B cell (primary cell): ENCODE results near the gene EXOC7. TPM values are rescaled to one million over a fixed set of nuclear protein-coding genes. Genes with fewer than 3 reads are reported as not detected.

Source experiments
- ATAC-seq: fragments of 200-7000 bp; cut with Tn5 transposase; one replicate; pipeline ENCODE4 v1.10.0; 2021; ENCODE audit warnings: low read depth, mild to moderate bottlenecking, moderate number of reproducible peaks, moderate library complexity
- CTCF ChIA-PET: fragments of 350-600 bp; sonication (Branson Sonifier 250); formaldehyde crosslinking; loops from one replicate; lab custom pipeline; 2021; ENCODE audit warnings: antibody characterized with exemption, inconsistent platforms; lab: Charles Lee
- POLR2A ChIA-PET: fragments of 350-600 bp; sonication (Branson Sonifier 250); formaldehyde crosslinking; loops from one replicate; lab custom pipeline; 2021; ENCODE audit warnings: antibody characterized with exemption; lab: Charles Lee
- DNase-seq: peaks from one replicate; pipeline ENCODE4 v3.0.0; 2013
- H2AFZ ChIP-seq: 2 replicates; pipeline ENCODE4 v1.6.1; 2012; ENCODE audit warnings: mild to moderate bottlenecking, low read depth, low read length; ENCODE audit not compliant: insufficient read depth, poor library complexity, severe bottlenecking
- H3K27ac ChIP-seq, 2 donors: 1 replicate in 1 of 2; 2 replicates in 1 of 2; pipeline ENCODE4 v1.5.1; 2012 to 2013; ENCODE audit warnings: low read length in 2 of 2, mild to moderate bottlenecking in 2 of 2, moderate library complexity in 1 of 2
- H3K27me3 ChIP-seq, 4 experiments: fragments of 200-600 bp in 1 of 4; sonication (generic) in 1 of 4; replicated peaks in 1 of 4; 1 replicate in 2 of 4; 2 replicates in 2 of 4; pipeline versions ENCODE4 v1.6.1 to v1.7.0; 2013 to 2016; ENCODE audit warnings: low read length in 3 of 4, mild to moderate bottlenecking in 2 of 4, mixed read lengths in 1 of 4, moderate library complexity in 1 of 4; ENCODE audit not compliant: insufficient read depth in 4 of 4, control insufficient read depth in 3 of 4; ENCODE audit errors: control extremely low read depth in 1 of 4
- H3K36me3 ChIP-seq, 2 experiments: replicated peaks in 1 of 2; 1 replicate in 1 of 2; 2 replicates in 1 of 2; pipeline versions ENCODE4 v1.6.1 to v1.7.1; 2013; ENCODE audit warnings: low read length in 1 of 2; ENCODE audit not compliant: insufficient read depth in 2 of 2, control insufficient read depth in 1 of 2; ENCODE audit errors: control extremely low read depth in 1 of 2, extremely low read depth in 1 of 2
- H3K4me1 ChIP-seq, 2 donors: fragments of 200-600 bp in 1 of 2; sonication (generic) in 1 of 2; 1 replicate in 1 of 2; 2 replicates in 1 of 2; pipeline versions ENCODE4 v1.5.1 to v1.6.1; 2013 to 2017; ENCODE audit warnings: low read length in 2 of 2; ENCODE audit not compliant: control insufficient read depth in 2 of 2, insufficient read depth in 2 of 2
- H3K4me2 ChIP-seq: replicated peaks from 2 replicates; pipeline ENCODE3; 2012; ENCODE audit warnings: mild to moderate bottlenecking, low read depth, low read length; ENCODE audit not compliant: poor library complexity, severe bottlenecking
- H3K4me3 ChIP-seq, 5 experiments: fragments of 200-600 bp in 1 of 5; sonication (generic) in 1 of 5; 1 replicate in 3 of 5; 2 replicates in 2 of 5; pipeline versions ENCODE4 v1.5.1 to v1.7.0; 2011 to 2016; ENCODE audit warnings: low read length in 4 of 5, mild to moderate bottlenecking in 4 of 5, low read depth in 2 of 5, control low read depth in 1 of 5, moderate library complexity in 1 of 5; ENCODE audit not compliant: insufficient read depth in 1 of 5; ENCODE audit errors: control extremely low read depth in 1 of 5, extremely low read depth in 1 of 5
- H3K79me2 ChIP-seq: fragments of 200-600 bp; sonication (generic); one replicate; pipeline ENCODE4 v1.6.0; 2016; ENCODE audit warnings: low read length; ENCODE audit not compliant: control insufficient read depth, insufficient read depth
- H3K9ac ChIP-seq: fragments of 200-600 bp; sonication (generic); 2 replicates; pipeline ENCODE4 v1.6.1; 2017; ENCODE audit warnings: mild to moderate bottlenecking, low read length, moderate library complexity
- H3K9me3 ChIP-seq, 3 donors: one replicate each; pipeline versions ENCODE4 v1.6.1 to v1.7.1; 2013; ENCODE audit warnings: low read length in 2 of 3; ENCODE audit not compliant: control insufficient read depth in 2 of 3, insufficient read depth in 1 of 3; ENCODE audit errors: control extremely low read depth in 1 of 3
- H4K20me1 ChIP-seq: 2 replicates; pipeline ENCODE4 v1.6.0; 2012; ENCODE audit warnings: mild to moderate bottlenecking, low read length; ENCODE audit not compliant: insufficient read depth, control insufficient read depth, poor library complexity, severe bottlenecking
- H3K27ac Mint-ChIP-seq: one replicate; pipeline ENCODE4 v1.8.0; 2021; ENCODE audit warnings: mixed read lengths
- H3K27me3 Mint-ChIP-seq: one replicate; pipeline ENCODE4 v1.8.0; 2021; ENCODE audit warnings: mixed read lengths
- H3K4me1 Mint-ChIP-seq: one replicate; pipeline ENCODE4 v1.8.0; 2021; ENCODE audit warnings: mixed read lengths
- H3K4me3 Mint-ChIP-seq: one replicate; pipeline ENCODE4 v1.8.0; 2021; ENCODE audit warnings: mixed read lengths
- H3K9me3 Mint-ChIP-seq: one replicate; pipeline ENCODE4 v1.8.0; 2022; ENCODE audit warnings: mixed read lengths; ENCODE audit not compliant: insufficient read depth
- CTCF ChIP-seq: fragments of 200-600 bp; IDR thresholded peaks from one replicate; pipeline ENCODE4 v1.8.0; 2022; ENCODE audit warnings: antibody characterized with exemption, mild to moderate bottlenecking
- EZH2 ChIP-seq: IDR thresholded peaks from 2 replicates; pipeline ENCODE4 v1.6.1; 2012; ENCODE audit warnings: borderline replicate concordance, low read depth, mild to moderate bottlenecking, moderate library complexity, low read length; ENCODE audit not compliant: insufficient read depth, poor library complexity, severe bottlenecking
- WGBS: methylation state at CpG from one replicate; pipeline ENCODE4 v1.1.5; 2013; ENCODE audit warnings: missing lambda C conversion rate; ENCODE audit not compliant: insufficient coverage; 5-methylcytosine and 5-hydroxymethylcytosine counted together
- intact Hi-C: fragments of 100-400 bp; cut with micrococcal nuclease; formaldehyde crosslinking; loops from one replicate; pipeline ENCODE4 v1.10.0; 2022
- polyA plus RNA-seq: library from polyadenylated mRNA; depleted of rRNA; stranded (reverse); fragments of >200 nt; gene quantifications from 2 replicates; pipeline ENCODE4 v1.2.3, GENCODE V29; 2012
- total RNA-seq, 2 donors: library from RNA; stranded (reverse); fragments of 120-200 nt in 1 of 2; gene quantifications; 1 replicate in 1 of 2; 2 replicates in 1 of 2; pipeline versions ENCODE4 v1.2.3 to v1.2.4, GENCODE V29; 2013 to 2022

Gene EXOC7
- total and polyA plus RNA-seq, 2 donors (not counting 1 experiment from before 2014, with no cell fraction given): 105 to 194 TPM

GRCh38 chr17:76076146-76076764 lies 27.3 kb downstream of the EXOC7 start:
- no peaks in the 10 kb centered on the region for H4K20me1 ChIP-seq
- Mint-ChIP-seq H3K4me1 (peaks cover 60% of the 10 kb centered on the region), H3K27me3 (peaks cover 31% of the 10 kb centered on the region), H3K9me3 (no peaks in the 10 kb centered on the region), H3K27ac (peak overlapping the region; percentile 90), H3K4me3 (peak overlapping the region; percentile 85)
- H3K4me2 ChIP-seq: peak overlapping the region; percentile 63
- ATAC-seq (no peak), DNase-seq (no peak)
- peak overlapping the region; percentile 51 for H3K9ac ChIP-seq
- H3K4me1 ChIP-seq: peaks cover 57 to 64% of the 10 kb centered on the region in 2 donors
- CTCF ChIA-PET: no interaction called here
- H2AFZ ChIP-seq: no peak overlapping the region
- H3K9me3 ChIP-seq: peaks cover 0 to 21% (median 0%) of the 10 kb centered on the region in 3 donors
- POLR2A ChIA-PET: no interaction called here
- no peak overlapping the region for H3K27ac ChIP-seq
- intact Hi-C loops: no loop called here
- peaks cover 20% of the 10 kb centered on the region for H3K79me2 ChIP-seq
- no peaks in the 10 kb centered on the region for H3K36me3 ChIP-seq
- peaks cover 0 to 64% (median 44%) of the 10 kb centered on the region in 4 experiments for H3K27me3 ChIP-seq
- H3K4me3 ChIP-seq: peak overlapping the region in 4 of 5 experiments; percentile 17 to 29 (median 24)
- TF ChIP-seq CTCF (no peak), EZH2 (no peak)
- WGBS: 9% methylated on average over 41 of the region's 41 CpGs

GRCh38 chr17:76075364-76076145 lies 28.0 kb downstream of the EXOC7 start:
- 14% methylated on average over 41 of the region's 48 CpGs for WGBS
- Histone ChIP-seq H3K4me2 (peak overlapping the region; percentile 63), H3K4me3 (peak overlapping the region in 2 of 5 experiments; percentile 8 to 18), H3K79me2 (peaks cover 27% of the 10 kb centered on the region), H3K4me1 (peaks cover 64 to 69% of the 10 kb centered on the region in 2 donors), H2AFZ (peak overlapping the region; percentile 59), H4K20me1 (no peaks in the 10 kb centered on the region), H3K9ac (peak overlapping the region; percentile 14), H3K9me3 (peaks cover 0 to 21% (median 0%) of the 10 kb centered on the region in 3 donors), H3K27ac (no peak overlapping the region), H3K27me3 (peaks cover 0 to 64% (median 44%) of the 10 kb centered on the region in 4 experiments), H3K36me3 (no peaks in the 10 kb centered on the region)
- CTCF ChIA-PET: no interaction called here
- H3K4me3 Mint-ChIP-seq: peak overlapping the region; percentile 85
- DNase-seq (no peak), ATAC-seq (no peak)
- peaks cover 31% of the 10 kb centered on the region for H3K27me3 Mint-ChIP-seq
- no peak for TF ChIP-seq CTCF
- no peak for TF ChIP-seq EZH2
- no peaks in the 10 kb centered on the region for H3K9me3 Mint-ChIP-seq
- POLR2A ChIA-PET: no interaction called here
- intact Hi-C loops: no loop called here
- peaks cover 63% of the 10 kb centered on the region for H3K4me1 Mint-ChIP-seq
- peak overlapping the region; percentile 59 for H3K27ac Mint-ChIP-seq
